ENCODE results near the gene LTO1.

- TF ChIP-seq CTCF (IDR thresholded peaks at IDR 0.05): no peak
- TF ChIP-seq RXRA (IDR thresholded peaks at IDR 0.05; ENCODE audit: borderline replicate concordance, low read depth): no peak
- no peak for TF ChIP-seq MEF2A (IDR thresholded peaks at IDR 0.05; ENCODE audit: borderline replicate concordance, low read depth)
- no peak for TF ChIP-seq TEAD4 (IDR thresholded peaks at IDR 0.05; ENCODE audit: borderline replicate concordance, insufficient read depth)
- no peak for TF ChIP-seq ZBTB33 (IDR thresholded peaks at IDR 0.05; ENCODE audit: borderline replicate concordance, low read depth)
These were observed 11.7 kb upstream of the LTO1 start for GRCh38 chr11:69686856-69687255.
